K562 (cell line): Measurements from ENCODE around the gene CEP43.

Experiments used
- CREB1 ChIP-seq, 2 experiments: sonication (generic) in 1 of 2; formaldehyde crosslinking in 1 of 2; IDR thresholded peaks; 2 replicates each; pipeline versions ENCODE4 v1.6.1 to v1.8.0; 2012 to 2022; ENCODE audit warnings: inconsistent platforms in 1 of 2, mild to moderate bottlenecking in 1 of 2, missing genetic modification reagents in 1 of 2, moderate library complexity in 1 of 2
- CTCF ChIP-seq, 3 experiments: IDR thresholded peaks in 2 of 3; conservative IDR thresholded peaks in 1 of 3; 2 replicates each; pipeline ENCODE4 v1.5.1; 2011 to 2012; ENCODE audit warnings: low read length in 3 of 3, mild to moderate bottlenecking in 3 of 3, control low read depth in 2 of 3, improper control_type of control experiment in 1 of 3, inconsistent platforms in 1 of 3, low read depth in 1 of 3, mixed read lengths in 1 of 3, moderate library complexity in 1 of 3; ENCODE audit not compliant: insufficient read depth in 2 of 3
- GABPB1 ChIP-seq: sonication (generic); formaldehyde crosslinking; IDR thresholded peaks from 2 replicates; pipeline ENCODE4 v1.8.0; 2022; ENCODE audit warnings: mild to moderate bottlenecking, missing genetic modification reagents
- HNRNPUL1 ChIP-seq: fragments of 200-400 bp; formaldehyde crosslinking; IDR thresholded peaks from 2 replicates; pipeline ENCODE4 v1.6.1; 2017; ENCODE audit warnings: low read length
- ZNF274 ChIP-seq: IDR thresholded peaks from 2 replicates; pipeline ENCODE4 v1.6.1; 2011; ENCODE audit warnings: low read depth, mild to moderate bottlenecking, low read length, moderate library complexity, borderline replicate concordance

- TF ChIP-seq ZNF274 (no peak), HNRNPUL1 (no peak), GABPB1 (CRISPR knock-in tag) (no peak), CTCF (IDR thresholded peaks at IDR 0.05 in 2 of 3, conservative IDR thresholded peaks at IDR 0.05 in 1 of 3; ENCODE audit: insufficient read depth in 2 of 3, low read depth in 1 of 3, low read length in 3 of 3) (no peak), CREB1 (IDR thresholded peaks at IDR 0.05) (no peak), CREB1 (CRISPR knock-in tag; IDR thresholded peaks at IDR 0.05) (no peak)
These were observed 28.1 kb downstream of the CEP43 start for GRCh38 chr6:167027308-167027707.
